GM12878 (cell line): ENCODE results near the gene KRT31. TPM values are rescaled to one million over a fixed set of nuclear protein-coding genes. Genes with fewer than 3 reads are reported as not detected.

Source experiments
- ATAC-seq: fragments of 200-7000 bp; cut with Tn5 transposase; 3 replicates; pipeline ENCODE4 v1.9.1; 2020; ENCODE audit warnings: mild to moderate bottlenecking, moderate library complexity
- BruUV-seq: library from RNA; stranded (reverse); fragments of 400-500 nt; replicated peaks from 2 replicates; lab custom pipeline; 2021; lab: Mats Ljungman, UMichigan
- CTCF ChIA-PET: fragments of 300-600 bp; sonication (Branson Sonifier 250); formaldehyde crosslinking; extraction: SDS; loops from one replicate; lab custom pipeline; 2021; ENCODE audit warnings: inconsistent platforms; lab: Yijun Ruan, JAX
- POLR2A ChIA-PET: fragments of 350-600 bp; formaldehyde crosslinking; extraction: SDS; loops from one replicate; lab custom pipeline; 2021; ENCODE audit warnings: inconsistent platforms; lab: Charles Lee
- RAD21 ChIA-PET: fragments of 300-600 bp; sonication (Branson Sonifier 250); formaldehyde crosslinking; loops from one replicate; lab custom pipeline; 2023; ENCODE audit warnings: antibody characterized with exemption; ENCODE audit not compliant: unreplicated experiment; lab: Charles Lee
- SMC1A ChIA-PET: fragments of 300-600 bp; sonication (Branson Sonifier 250); formaldehyde crosslinking; loops from one replicate; lab custom pipeline; 2023; ENCODE audit not compliant: unreplicated experiment, uncharacterized antibody; lab: Charles Lee
- DNase-seq: peaks from one replicate; pipeline ENCODE4 v3.0.0-alpha.2; 2011; ENCODE audit warnings: low read depth, low spot score
- FAIRE-seq: peaks from 3 replicates; lab custom pipeline; 2011; peaks lifted over from hg19 to GRCh38; lab: Jason Lieb, UNC
- H2AFZ ChIP-seq: 2 replicates; pipeline ENCODE4 v1.6.0; 2011; ENCODE audit warnings: low read depth, low read length, control low read depth; ENCODE audit not compliant: control insufficient read depth
- H3K27ac ChIP-seq: 2 replicates; pipeline ENCODE4 v1.5.1; 2011; ENCODE audit warnings: control low read depth; ENCODE audit not compliant: control insufficient read depth, insufficient read depth
- H3K27me3 ChIP-seq, 2 experiments: replicated peaks in 1 of 2; 2 replicates each; pipeline versions ENCODE4 v1.6.0 to v1.6.1; 2011; ENCODE audit warnings: low read length in 1 of 2; ENCODE audit not compliant: control insufficient read depth in 2 of 2, insufficient read depth in 2 of 2
- H3K36me3 ChIP-seq, 2 experiments: 2 replicates each; pipeline ENCODE4 v1.5.1; 2011; ENCODE audit warnings: low read length in 1 of 2; ENCODE audit not compliant: control insufficient read depth in 2 of 2, insufficient read depth in 2 of 2
- H3K4me1 ChIP-seq: 2 replicates; pipeline ENCODE4 v1.6.1; 2011; ENCODE audit warnings: mild to moderate bottlenecking, low read length, moderate library complexity, mixed read lengths; ENCODE audit not compliant: control insufficient read depth, insufficient read depth
- H3K4me2 ChIP-seq: 2 replicates; pipeline ENCODE4 v1.6.0; 2011; ENCODE audit warnings: control low read depth; ENCODE audit not compliant: control insufficient read depth, insufficient read depth
- H3K4me3 ChIP-seq: fragments of 200-600 bp; sonication (generic); 2 replicates; pipeline ENCODE4 v1.5.1; 2016
- H3K79me2 ChIP-seq: 2 replicates; pipeline ENCODE4 v1.6.0; 2011; ENCODE audit warnings: low read length; ENCODE audit not compliant: control insufficient read depth, insufficient read depth
- H3K9ac ChIP-seq: 2 replicates; pipeline ENCODE4 v1.8.0; 2011; ENCODE audit warnings: low read length, control low read depth, mixed read lengths; ENCODE audit not compliant: control insufficient read depth, insufficient read depth
- H3K9me3 ChIP-seq: replicated peaks from 3 replicates; pipeline ENCODE4 v1.5.1; 2011; ENCODE audit warnings: mild to moderate bottlenecking, low read length; ENCODE audit not compliant: control insufficient read depth, insufficient read depth
- H4K20me1 ChIP-seq: 2 replicates; pipeline ENCODE4 v1.6.0; 2011; ENCODE audit not compliant: control insufficient read depth, insufficient read depth
- ASH2L ChIP-seq: fragments of 300-600, 200-600 bp; sonication (generic); IDR thresholded peaks from 2 replicates; pipeline ENCODE4 v1.6.1; 2017; ENCODE audit warnings: low read depth, mild to moderate bottlenecking, borderline replicate concordance
- BACH1 ChIP-seq: fragments of 450-650 bp; IDR thresholded peaks from 2 replicates; pipeline ENCODE4 v1.6.1; 2017; ENCODE audit warnings: mild to moderate bottlenecking, borderline replicate concordance
- CBX3 ChIP-seq: fragments of 200-600 bp; sonication (generic); IDR thresholded peaks from 2 replicates; pipeline ENCODE4 v1.6.1; 2016; ENCODE audit warnings: low read depth, borderline replicate concordance
- MTA3 ChIP-seq: IDR thresholded peaks from 2 replicates; pipeline ENCODE4 v1.6.1; 2012; ENCODE audit warnings: low read length, inconsistent platforms, borderline replicate concordance
- POU2F2 ChIP-seq: IDR thresholded peaks from 3 replicates; pipeline ENCODE4 v1.6.1; 2011; ENCODE audit warnings: low read depth, mild to moderate bottlenecking, low read length, borderline replicate concordance
- TCF7 ChIP-seq: IDR thresholded peaks from 2 replicates; pipeline ENCODE4 v1.6.1; 2014; ENCODE audit warnings: antibody characterized with exemption, borderline replicate concordance
- ZBED1 ChIP-seq: IDR thresholded peaks from 2 replicates; pipeline ENCODE4 v1.6.1; 2016; ENCODE audit warnings: borderline replicate concordance
- WGBS: methylation state at CpG from one replicate; pipeline ENCODE4 v1.1.6; 2016; ENCODE audit warnings: low lambda C conversion rate; ENCODE audit not compliant: insufficient replicate concordance, insufficient coverage; ENCODE audit errors: missing lambda C conversion rate; 5-methylcytosine and 5-hydroxymethylcytosine counted together
- in situ Hi-C: fragments of 300-500 bp; cut with MboI; formaldehyde crosslinking; loops from 9 replicates; pipeline ENCODE4 v1.14.3; 2018; ENCODE audit warnings: mixed read lengths
- intact Hi-C: fragments of 100-400 bp; cut with micrococcal nuclease; formaldehyde crosslinking; loops from one replicate; pipeline ENCODE4 v1.14.2; 2022; ENCODE audit not compliant: unreplicated experiment
- polyA plus RNA-seq, 11 experiments: library from polyadenylated mRNA; depleted of rRNA in 4 of 11; unstranded in 6 of 11; stranded (reverse) in 5 of 11; fragments of >200 nt; fragmentation: Nextera tagmentation in 4 of 11; fragmentation: Illumina TruSeq in 1 of 11; extraction: Ambion mirVana in 4 of 11; extraction: Trizol in 1 of 11; gene quantifications; 1 replicate in 1 of 11; 2 replicates in 10 of 11; pipeline versions ENCODE4 v1.2.1 to v1.2.3, GENCODE V29; 2011 to 2016; ENCODE audit warnings: inconsistent platforms in 2 of 11, missing spikeins in 2 of 11, low read depth in 1 of 11
- total RNA-seq, 4 experiments: library from RNA; depleted of rRNA in 3 of 4; stranded (reverse); fragments of >200 nt in 3 of 4; fragmentation: Illumina TruSeq in 1 of 4; extraction: Trizol in 1 of 4; gene quantifications; 2 replicates each; pipeline versions ENCODE4 v1.2.1 to v1.2.3, GENCODE V29; 2013 to 2021
- TF ChIP-seq, protein P1 (sequence below): fragments of 450-650 bp; IDR thresholded peaks from 2 replicates; pipeline ENCODE4 v1.6.1; 2018; ENCODE audit warnings: mild to moderate bottlenecking, low read depth, moderate library complexity; ENCODE audit not compliant: partially characterized antibody
- TF ChIP-seq, protein P2 (sequence below): IDR thresholded peaks from 2 replicates; pipeline ENCODE4 v1.6.1; 2012; ENCODE audit warnings: low read length, inconsistent platforms
- TF ChIP-seq, protein P3 (sequence below): fragments of 450-650 bp; IDR thresholded peaks from 2 replicates; pipeline ENCODE4 v1.6.1; 2017; ENCODE audit warnings: mild to moderate bottlenecking, low read depth, inconsistent platforms; ENCODE audit not compliant: poor library complexity, severe bottlenecking
- TF ChIP-seq, protein P4 (sequence below): fragments of 450-650 bp; conservative IDR thresholded peaks from 2 replicates; pipeline ENCODE4 v1.6.1; 2017; ENCODE audit warnings: mild to moderate bottlenecking, moderate library complexity

KRT31 gene
- total and polyA plus RNA-seq, 10 of the 15 experiments (the other 5 are each of a cell fraction or from before 2014, with no cell fraction given) = not detected

DNA sequence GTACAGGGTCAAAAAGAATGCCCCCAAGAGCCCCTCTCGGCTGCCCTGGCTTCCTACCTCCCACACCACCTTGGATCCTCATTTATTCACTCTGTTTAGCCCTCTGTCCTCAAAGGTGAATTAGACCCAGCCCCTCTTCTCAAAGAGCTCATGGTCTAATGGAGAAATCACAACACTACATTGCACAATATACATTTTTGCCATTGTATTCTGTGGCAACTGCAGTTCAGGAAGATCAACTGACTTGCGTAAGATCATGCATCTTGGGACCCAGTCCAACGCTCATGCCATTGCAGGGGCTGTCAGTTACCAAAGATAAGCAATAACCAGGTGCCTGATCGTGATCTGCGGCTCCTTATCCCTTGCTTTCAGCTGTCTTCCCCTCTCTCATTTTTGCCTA lies 42.0 kb upstream of the KRT31 start (continued):
- TF ChIP-seq, protein P1, sequence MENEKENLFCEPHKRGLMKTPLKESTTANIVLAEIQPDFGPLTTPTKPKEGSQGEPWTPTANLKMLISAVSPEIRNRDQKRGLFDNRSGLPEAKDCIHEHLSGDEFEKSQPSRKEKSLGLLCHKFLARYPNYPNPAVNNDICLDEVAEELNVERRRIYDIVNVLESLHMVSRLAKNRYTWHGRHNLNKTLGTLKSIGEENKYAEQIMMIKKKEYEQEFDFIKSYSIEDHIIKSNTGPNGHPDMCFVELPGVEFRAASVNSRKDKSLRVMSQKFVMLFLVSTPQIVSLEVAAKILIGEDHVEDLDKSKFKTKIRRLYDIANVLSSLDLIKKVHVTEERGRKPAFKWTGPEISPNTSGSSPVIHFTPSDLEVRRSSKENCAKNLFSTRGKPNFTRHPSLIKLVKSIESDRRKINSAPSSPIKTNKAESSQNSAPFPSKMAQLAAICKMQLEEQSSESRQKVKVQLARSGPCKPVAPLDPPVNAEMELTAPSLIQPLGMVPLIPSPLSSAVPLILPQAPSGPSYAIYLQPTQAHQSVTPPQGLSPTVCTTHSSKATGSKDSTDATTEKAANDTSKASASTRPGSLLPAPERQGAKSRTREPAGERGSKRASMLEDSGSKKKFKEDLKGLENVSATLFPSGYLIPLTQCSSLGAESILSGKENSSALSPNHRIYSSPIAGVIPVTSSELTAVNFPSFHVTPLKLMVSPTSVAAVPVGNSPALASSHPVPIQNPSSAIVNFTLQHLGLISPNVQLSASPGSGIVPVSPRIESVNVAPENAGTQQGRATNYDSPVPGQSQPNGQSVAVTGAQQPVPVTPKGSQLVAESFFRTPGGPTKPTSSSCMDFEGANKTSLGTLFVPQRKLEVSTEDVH = no peak
- TF ChIP-seq, protein P2, sequence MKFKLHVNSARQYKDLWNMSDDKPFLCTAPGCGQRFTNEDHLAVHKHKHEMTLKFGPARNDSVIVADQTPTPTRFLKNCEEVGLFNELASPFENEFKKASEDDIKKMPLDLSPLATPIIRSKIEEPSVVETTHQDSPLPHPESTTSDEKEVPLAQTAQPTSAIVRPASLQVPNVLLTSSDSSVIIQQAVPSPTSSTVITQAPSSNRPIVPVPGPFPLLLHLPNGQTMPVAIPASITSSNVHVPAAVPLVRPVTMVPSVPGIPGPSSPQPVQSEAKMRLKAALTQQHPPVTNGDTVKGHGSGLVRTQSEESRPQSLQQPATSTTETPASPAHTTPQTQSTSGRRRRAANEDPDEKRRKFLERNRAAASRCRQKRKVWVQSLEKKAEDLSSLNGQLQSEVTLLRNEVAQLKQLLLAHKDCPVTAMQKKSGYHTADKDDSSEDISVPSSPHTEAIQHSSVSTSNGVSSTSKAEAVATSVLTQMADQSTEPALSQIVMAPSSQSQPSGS = no peak
- no peak for TF ChIP-seq POU2F2
- no peak for TF ChIP-seq ZBED1

DNA sequence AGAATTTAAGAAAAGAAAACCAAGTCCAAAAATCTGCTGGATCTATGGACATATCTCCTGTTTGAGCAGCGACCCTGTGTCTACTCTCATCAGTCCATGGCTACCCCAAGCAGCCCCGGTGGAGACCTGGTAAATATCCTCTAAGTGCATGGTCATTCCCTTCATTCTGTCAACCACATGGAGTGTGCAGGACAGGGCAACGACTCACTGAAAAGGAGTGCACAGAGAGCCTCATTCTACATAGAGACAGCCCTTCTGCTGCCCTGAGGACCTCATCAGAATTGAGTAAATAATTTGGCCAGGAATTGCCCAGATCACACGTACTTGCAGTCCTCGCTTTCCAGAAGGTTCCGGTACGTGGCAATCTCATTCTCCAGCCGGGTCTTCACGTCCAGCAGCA lies 40.4 kb upstream of the KRT31 start:
- no peaks in the 10 kb centered on the region for H4K20me1 ChIP-seq
- DNase-seq = no peak
- no peak for TF ChIP-seq CBX3
- no peak for TF ChIP-seq MTA3
- no peak for TF ChIP-seq TCF7
- TF ChIP-seq, protein P3, sequence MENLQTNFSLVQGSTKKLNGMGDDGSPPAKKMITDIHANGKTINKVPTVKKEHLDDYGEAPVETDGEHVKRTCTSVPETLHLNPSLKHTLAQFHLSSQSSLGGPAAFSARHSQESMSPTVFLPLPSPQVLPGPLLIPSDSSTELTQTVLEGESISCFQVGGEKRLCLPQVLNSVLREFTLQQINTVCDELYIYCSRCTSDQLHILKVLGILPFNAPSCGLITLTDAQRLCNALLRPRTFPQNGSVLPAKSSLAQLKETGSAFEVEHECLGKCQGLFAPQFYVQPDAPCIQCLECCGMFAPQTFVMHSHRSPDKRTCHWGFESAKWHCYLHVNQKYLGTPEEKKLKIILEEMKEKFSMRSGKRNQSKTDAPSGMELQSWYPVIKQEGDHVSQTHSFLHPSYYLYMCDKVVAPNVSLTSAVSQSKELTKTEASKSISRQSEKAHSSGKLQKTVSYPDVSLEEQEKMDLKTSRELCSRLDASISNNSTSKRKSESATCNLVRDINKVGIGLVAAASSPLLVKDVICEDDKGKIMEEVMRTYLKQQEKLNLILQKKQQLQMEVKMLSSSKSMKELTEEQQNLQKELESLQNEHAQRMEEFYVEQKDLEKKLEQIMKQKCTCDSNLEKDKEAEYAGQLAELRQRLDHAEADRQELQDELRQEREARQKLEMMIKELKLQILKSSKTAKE = no peak
- TF ChIP-seq, protein P4, sequence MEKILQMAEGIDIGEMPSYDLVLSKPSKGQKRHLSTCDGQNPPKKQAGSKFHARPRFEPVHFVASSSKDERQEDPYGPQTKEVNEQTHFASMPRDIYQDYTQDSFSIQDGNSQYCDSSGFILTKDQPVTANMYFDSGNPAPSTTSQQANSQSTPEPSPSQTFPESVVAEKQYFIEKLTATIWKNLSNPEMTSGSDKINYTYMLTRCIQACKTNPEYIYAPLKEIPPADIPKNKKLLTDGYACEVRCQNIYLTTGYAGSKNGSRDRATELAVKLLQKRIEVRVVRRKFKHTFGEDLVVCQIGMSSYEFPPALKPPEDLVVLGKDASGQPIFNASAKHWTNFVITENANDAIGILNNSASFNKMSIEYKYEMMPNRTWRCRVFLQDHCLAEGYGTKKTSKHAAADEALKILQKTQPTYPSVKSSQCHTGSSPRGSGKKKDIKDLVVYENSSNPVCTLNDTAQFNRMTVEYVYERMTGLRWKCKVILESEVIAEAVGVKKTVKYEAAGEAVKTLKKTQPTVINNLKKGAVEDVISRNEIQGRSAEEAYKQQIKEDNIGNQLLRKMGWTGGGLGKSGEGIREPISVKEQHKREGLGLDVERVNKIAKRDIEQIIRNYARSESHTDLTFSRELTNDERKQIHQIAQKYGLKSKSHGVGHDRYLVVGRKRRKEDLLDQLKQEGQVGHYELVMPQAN = no peak
- no peak for TF ChIP-seq BACH1
- TF ChIP-seq ASH2L = no peak

More for the DNA sequence above, 40.4 kb upstream of the KRT31 start:
- POLR2A ChIA-PET = no interaction called here
- Histone ChIP-seq H3K9ac (no peak overlapping the region), H3K79me2 (no peaks in the 10 kb centered on the region), H2AFZ (no peak overlapping the region), H3K27ac (no peak overlapping the region), H3K36me3 (no peaks in the 10 kb centered on the region), H3K4me3 (no peak overlapping the region), H3K4me2 (no peak overlapping the region), H3K9me3 (no peaks in the 10 kb centered on the region), H3K27me3 (peaks cover 0 to 7% of the 10 kb centered on the region in 2 experiments; a peak in 2 of 4 replicates), H3K4me1 (no peaks in the 10 kb centered on the region)
- intact Hi-C loops (no loop called here), in situ Hi-C loops (no loop called here)
- ATAC-seq (no peak), FAIRE-seq (no peak)
- no TSS peak for BruUV-seq
- SMC1A ChIA-PET = no interaction called here
- WGBS = 18% methylated on average over 9 of the region's 9 CpGs
- RAD21 ChIA-PET = no interaction called here
- CTCF ChIA-PET = no interaction called here
